HG03432 (cell line): ENCODE data around the gene SCAPER.
A peak's percentile ranks its signal among the peaks of the same experiment; 100 is the strongest.

ENCODE experiments used
- ATAC-seq: cut with Tn5 transposase; IDR thresholded peaks from one replicate; pipeline ENCODE4 v1.9.1; 2021; ENCODE audit warnings: mild to moderate bottlenecking, moderate library complexity; ENCODE audit not compliant: unreplicated experiment

SCAPER gene

DNA sequence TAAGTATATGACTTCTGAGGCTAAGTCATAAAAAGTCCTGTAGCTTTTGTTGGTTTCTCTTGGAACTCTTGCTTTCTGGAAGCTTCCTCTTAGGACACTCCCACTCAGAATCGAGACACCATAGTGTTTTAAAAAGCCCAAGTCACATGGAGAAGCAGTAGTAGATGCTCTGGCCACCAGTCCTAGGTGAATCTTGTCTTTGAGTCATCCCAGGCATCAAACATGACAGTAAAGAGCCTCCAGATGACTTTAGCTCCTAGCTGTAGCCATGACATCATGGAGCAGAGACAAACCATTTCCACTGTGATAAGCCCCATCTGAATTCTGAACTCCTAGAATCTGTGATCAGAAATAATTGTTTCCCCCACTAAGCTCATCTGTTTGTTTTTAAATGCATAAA lies 526.4 kb downstream of the SCAPER start:
- no peak for ATAC-seq

- no peak for ATAC-seq
These were observed 527.4 kb downstream of the SCAPER start for GRCh38 chr15:76377751-76378150.

DNA sequence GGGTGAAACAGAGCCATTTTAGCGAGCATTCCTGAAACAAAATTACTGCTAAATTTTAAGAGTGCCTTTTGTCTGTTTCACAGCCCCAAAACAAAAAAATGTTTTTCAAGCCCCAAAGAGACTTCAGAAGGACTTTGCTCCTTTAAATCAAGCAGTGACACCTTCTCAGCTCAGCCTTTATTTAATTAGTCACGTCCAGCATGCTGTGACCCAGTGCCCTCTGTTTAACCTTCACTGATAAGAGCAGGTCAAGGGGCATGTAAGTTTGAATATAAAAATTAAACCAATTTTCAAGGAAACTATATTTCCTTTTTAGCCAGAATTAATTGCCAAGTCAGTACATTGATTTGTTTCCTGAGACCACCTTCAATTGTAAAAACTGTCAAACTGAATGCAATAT lies 527.9 kb downstream of the SCAPER start:
- ATAC-seq, result no peak

- no peak for ATAC-seq
These were observed 528.3 kb downstream of the SCAPER start for GRCh38 chr15:76376816-76377215.

DNA sequence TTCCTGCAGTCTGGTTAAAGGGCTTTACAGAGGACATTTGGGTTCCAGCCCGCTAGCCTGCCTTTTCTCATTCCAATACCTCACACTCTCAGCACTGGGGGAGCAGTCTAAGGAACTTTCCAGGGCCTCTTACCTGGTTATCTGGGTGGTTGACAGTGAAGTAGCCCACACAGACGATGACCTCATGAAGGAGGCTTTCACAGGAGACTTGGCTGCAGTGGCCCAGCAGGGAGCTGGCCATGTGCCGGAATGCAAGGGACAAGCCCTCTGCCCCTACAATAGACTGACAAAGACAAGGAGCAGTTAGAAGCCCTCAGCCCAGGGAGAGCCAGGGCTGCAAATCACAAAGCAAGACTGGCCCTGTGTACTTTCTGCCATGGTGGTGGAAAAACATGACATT lies 529.1 kb downstream of the SCAPER start:
- no peak for ATAC-seq

GRCh38 chr15:76368122-76368621 lies 537.0 kb downstream of the SCAPER start:
- no peak for ATAC-seq

DNA sequence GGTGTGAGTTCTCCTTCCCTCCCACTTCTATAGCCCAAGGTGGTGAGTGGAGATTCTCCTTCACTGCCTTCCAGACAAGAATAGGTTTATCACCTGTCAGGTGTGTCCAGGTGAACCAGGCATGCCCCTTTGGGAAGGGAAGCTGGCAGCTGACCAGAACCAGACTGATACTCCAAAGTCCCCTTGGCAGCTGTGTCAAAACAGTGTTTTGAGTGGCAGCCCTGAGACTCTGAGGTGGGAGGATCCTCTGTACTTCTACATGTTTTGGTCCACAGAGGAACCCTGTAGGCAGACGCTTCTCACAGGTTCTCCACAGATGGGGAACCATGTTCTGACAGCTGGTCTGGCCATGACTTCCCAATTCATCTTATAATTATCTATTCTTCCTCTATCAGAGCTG lies 538.4 kb downstream of the SCAPER start:
- ATAC-seq, result no peak

DNA sequence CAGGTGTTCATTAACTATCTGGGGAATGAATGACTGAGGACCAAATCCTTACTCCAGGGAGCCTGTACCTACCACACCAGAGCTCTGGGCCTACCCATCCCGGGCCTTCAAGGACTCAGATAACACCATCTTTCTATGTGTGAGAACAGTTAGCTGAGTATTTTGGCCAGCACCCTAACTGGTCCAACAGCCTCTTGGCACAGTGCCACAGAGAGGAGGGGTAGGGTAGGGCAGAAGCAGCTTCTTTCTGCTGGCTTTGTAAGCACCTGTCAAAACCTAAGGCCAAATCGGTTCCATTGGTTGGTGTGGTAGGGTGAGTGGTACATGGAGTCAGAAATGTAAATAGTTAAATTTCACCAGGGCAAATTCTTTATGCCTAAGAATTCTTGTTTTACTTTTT lies 541.9 kb downstream of the SCAPER start:
- no peak for ATAC-seq

DNA sequence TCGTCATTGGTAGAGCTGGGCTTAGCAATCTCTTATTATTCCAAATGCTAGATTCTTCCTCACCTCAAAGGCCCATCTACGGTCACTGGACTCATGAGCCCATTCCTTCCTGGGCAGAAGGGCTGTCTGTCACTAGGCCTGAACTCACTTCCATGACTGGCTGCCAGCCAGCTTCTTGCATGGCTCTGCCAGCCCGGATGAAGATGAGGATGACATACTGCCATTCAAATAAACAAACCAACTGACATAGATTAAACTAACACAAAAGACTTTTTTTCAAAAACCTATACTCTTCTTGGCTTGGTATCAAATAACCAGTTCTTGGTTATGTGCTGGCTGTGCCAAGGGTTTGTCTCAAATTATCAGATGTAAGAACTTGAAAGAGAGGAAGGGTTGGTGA lies 544.7 kb downstream of the SCAPER start:
- ATAC-seq, result no peak

- no peak for ATAC-seq
These were observed 546.0 kb downstream of the SCAPER start for GRCh38 chr15:76359152-76359551.

DNA sequence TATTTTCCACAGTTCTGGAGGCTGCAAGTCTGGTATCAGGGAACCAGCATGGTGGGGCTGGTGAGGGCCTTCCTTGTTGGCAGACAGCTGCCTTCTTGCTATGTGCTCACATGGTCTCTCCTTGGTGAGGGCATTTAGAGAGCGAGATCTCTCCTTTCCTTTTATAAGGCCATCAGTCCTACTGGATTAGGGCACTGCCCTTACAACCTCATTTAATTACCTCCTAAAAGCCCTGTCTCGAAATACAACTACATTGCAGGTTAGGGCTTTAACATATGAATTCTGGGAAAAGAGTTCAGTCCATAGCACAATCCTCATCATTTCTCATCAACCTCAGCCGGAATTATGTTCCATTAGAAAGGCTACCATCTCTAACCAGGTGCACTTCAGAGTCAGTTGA lies 546.7 kb downstream of the SCAPER start:
- ATAC-seq, result no peak

- ATAC-seq, result no peak
These were observed 550.2 kb downstream of the SCAPER start for GRCh38 chr15:76354823-76355440.

GRCh38 chr15:76353903-76354302 lies 551.2 kb downstream of the SCAPER start:
- no peak for ATAC-seq

DNA sequence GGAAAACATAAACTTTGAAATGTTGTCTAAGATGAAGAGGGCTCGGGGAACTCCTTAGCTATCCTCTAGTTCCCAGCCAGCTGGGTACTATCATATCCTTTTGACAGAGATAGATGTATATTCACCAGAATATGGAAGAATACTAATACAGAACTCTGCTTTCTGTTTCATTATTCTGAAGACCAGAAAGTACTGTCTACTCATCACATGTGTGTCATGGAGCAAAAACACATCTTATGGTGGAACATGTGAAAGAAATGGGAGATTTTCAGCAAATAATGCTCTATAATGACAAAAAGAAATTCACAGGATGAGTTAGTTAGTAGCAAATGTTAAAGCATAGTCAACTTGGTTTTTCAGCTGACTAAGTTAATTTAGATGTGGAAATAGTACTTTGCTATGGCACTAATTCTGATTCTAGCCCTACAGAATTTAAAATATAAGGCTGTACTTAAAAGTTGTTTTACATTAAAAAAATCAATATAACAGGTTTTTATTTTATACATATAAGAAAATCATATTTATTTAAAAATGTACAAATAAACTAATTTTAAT lies 552.0 kb downstream of the SCAPER start:
- no peak for ATAC-seq

DNA sequence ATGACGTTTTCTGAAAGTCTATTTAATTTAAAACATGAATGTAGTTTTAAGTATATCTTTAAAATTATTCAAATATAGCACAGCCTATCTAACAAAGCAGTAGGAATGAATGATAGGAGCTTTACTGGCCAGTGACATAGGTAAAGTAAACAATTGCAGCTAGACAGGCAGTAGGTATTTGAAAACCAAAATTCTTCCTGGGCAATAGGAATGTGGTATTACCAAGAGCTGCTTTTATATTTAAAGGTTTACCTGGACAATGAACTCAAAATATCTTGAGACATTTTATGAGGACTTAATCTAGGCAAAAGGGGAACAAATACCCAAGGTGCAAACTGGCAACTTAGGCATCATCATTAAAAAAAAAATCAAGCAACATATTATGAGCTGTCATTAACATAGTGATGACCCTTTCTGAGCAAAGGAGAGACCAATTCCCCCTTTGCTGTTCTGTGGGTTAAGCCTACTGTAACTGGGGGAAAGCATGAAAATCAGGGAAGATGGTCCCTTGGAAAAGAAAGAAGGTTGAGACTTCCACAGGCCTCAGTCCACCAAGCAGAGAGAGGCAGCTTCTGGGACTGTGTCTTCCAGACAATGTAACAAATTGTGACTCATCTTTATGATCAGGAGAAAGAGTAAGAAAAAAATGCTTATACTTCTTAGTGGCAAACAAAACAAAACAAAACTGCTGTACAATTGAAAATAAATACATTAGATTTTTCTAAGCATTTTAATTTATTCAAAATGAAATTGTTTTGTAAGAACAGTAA lies 555.7 kb downstream of the SCAPER start:
- ATAC-seq, result no peak

- ATAC-seq, result no peak
These were observed 557.6 kb downstream of the SCAPER start for GRCh38 chr15:76347482-76348055.

DNA sequence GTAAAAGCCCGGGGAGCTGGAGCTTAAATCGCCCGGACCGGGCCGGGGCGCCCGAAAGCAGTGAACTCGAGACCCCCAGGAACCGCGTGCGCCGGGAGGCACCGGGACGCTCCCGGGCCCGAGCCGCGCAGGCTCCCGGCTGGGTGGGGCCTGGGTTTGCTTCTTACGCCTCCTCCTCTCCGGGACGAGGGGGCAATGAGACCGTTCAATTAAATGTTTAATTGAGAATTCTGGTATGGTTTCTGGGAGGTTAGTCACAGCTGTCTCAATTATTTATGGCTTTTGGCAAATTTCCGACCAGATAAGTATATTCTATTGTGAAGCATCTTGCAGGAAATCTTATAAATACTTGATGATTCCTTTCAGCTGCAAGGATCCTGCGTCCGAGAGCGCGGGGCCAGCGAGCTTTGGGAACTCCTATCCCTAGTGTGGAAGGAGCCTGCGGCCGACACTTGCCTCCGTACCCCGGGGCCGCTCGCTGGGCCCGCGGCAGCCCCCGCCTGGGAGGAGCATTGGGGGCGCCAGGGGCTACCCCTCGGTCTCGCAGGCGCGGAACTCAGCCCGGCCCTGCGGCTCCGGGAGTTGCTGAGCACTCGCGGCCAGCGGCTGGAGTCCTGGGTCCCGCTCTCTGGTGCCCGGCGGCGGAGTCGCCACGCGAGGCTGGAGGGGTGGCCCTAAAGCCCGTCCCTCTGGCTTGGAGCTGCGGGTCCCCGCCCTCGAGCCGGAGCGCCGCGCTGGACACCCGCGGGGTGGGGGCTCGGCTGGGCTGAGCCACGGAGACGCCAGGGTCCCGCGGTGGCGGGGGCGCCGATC lies 558.3 kb downstream of the SCAPER start:
- ATAC-seq, result peak; percentile 43

DNA sequence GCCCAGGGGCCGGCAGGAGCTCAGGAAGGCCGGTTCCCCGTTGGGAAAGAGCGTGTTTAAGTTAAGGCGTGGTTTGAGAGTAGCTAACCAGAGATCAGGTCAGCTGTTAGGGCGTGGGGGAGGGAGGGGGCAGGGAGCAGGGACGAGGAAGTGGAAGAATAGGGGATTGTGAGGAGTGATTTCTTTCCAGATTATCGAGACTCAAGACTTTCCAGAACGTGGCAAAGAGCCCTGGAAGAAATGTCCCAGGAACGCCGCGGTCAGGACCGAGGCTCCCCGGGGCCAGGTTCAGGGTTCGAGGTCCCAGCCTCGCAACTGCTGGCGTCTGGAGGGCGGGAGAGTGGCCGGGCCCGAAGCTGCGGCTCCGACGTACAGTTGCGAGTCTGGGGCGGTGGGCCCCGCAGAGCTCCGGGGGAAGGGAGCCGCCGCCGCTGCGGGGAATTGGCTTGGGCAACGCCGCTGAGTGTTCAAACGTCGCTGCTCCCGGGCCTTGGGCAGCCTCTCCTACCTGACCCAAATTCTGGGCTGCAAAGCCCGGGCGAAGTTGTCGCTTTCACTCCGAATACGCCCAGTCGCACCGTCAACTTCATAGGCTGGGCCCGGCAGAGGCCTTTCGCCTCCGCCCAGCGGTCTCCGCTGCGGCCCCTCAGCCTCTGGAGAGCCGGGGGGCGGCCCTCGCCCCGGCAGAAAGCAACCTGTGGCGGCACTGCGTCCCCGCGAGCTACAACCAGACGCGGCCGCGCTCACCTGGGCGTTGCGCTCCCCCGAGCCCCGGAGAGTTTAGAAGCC lies 559.1 kb downstream of the SCAPER start:
- peak; percentile 48 for ATAC-seq

- ATAC-seq, result no peak
These were observed 559.6 kb downstream of the SCAPER start for GRCh38 chr15:76345583-76345879.

GRCh38 chr15:76344893-76345582 lies 560.1 kb downstream of the SCAPER start:
- ATAC-seq, result no peak
